SU-DHL-6 (cell line): ENCODE data around the gene CLDN3.

Experiments used
- EZH2phosphoT487 ChIP-seq: fragments of 200-600 bp; sonication (generic), shearing (Covaris generic); conservative IDR thresholded peaks from 2 replicates; pipeline ENCODE4 v1.6.1; 2018; ENCODE audit warnings: mild to moderate bottlenecking, antibody characterized with exemption, low read length, moderate library complexity, mixed read lengths
- TF ChIP-seq, protein P1 (sequence below): fragments of 200-600 bp; sonication (generic); IDR thresholded peaks from one replicate; pipeline ENCODE4 v1.5.1; 2017; ENCODE audit warnings: antibody characterized with exemption, mild to moderate bottlenecking, low read length, moderate library complexity; ENCODE audit not compliant: insufficient read depth, poor library complexity, severe bottlenecking

DNA sequence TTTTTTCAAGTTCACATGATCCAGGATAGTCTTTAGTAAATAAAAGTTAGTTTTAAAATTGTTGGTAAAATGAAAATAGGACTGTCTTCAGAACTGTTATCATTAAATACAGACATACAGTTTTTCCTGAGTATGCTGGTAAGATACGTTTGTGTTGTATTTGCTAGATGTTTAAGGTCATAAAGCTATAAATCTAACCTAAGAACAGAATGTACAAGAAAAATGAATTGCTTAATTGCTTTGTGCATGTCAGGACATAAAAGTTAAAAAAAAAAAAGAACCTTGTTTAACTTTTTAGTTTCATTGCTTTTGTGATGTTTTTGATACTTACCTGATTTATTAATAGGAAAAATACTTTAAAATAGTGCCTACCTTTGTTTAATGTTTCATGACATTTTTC is 31.5 kb upstream of the CLDN3 start:
- TF ChIP-seq, protein P1, sequence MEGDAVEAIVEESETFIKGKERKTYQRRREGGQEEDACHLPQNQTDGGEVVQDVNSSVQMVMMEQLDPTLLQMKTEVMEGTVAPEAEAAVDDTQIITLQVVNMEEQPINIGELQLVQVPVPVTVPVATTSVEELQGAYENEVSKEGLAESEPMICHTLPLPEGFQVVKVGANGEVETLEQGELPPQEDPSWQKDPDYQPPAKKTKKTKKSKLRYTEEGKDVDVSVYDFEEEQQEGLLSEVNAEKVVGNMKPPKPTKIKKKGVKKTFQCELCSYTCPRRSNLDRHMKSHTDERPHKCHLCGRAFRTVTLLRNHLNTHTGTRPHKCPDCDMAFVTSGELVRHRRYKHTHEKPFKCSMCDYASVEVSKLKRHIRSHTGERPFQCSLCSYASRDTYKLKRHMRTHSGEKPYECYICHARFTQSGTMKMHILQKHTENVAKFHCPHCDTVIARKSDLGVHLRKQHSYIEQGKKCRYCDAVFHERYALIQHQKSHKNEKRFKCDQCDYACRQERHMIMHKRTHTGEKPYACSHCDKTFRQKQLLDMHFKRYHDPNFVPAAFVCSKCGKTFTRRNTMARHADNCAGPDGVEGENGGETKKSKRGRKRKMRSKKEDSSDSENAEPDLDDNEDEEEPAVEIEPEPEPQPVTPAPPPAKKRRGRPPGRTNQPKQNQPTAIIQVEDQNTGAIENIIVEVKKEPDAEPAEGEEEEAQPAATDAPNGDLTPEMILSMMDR, result no peak
- TF ChIP-seq EZH2phosphoT487, result no peak
